ENCODE results near the gene GMDS. TPM values are rescaled to one million over a fixed set of nuclear protein-coding genes. Genes with fewer than 3 reads are reported as not detected.

The GMDS gene
- total RNA-seq, 1 donor = 23.2 TPM

DNA sequence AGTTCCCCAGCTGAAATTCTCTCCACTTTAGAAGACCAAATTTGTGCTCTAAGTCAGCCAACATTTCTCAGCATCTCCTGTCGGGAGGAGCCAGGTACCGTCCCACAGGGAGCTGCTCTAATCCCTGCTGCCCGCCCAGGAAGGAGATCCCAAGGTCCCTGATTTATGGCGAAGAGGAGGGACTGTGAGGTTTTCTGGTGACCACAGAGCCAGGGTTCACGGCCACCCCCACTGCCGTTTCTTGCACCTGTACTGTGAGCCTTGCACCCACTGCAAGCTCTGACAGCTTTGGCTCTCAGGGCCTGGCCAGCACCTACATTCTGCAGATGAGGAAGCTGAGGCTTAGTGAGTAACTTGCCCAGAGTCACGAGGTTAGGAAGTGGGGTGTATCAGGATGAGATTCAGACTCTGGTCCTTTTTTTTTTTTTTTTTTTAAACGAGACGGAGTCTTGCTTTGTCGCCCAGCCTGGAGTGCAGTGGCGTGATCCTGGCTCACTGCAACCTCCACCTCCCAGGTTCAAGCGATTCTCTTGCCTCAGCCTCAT, 600.8 kb downstream of the GMDS start:
- Histone ChIP-seq H3K27ac (ENCODE audit: low read depth, low read length) (no peak overlapping the region), H4K20me1 (ENCODE audit: insufficient read depth, low read length) (peaks cover 4% of the 10 kb centered on the region), H2AFZ (ENCODE audit: low read length) (no peak overlapping the region), H3K27me3 (ENCODE audit: insufficient read depth, low read length) (no peaks in the 10 kb centered on the region), H3K4me3 (ENCODE audit: insufficient read depth, low read length) (no peak overlapping the region), H3K36me3 (ENCODE audit: insufficient read depth, low read length) (no peaks in the 10 kb centered on the region), H3K4me2 (ENCODE audit: insufficient read depth, low read length) (no peak overlapping the region), H3K79me2 (ENCODE audit: insufficient read depth, low read length) (no peaks in the 10 kb centered on the region), H3K4me1 (ENCODE audit: insufficient read depth, low read length) (peaks cover 7% of the 10 kb centered on the region), H3K9me3 (ENCODE audit: low read depth, low read length) (no peaks in the 10 kb centered on the region)
- TF ChIP-seq CTCF (IDR thresholded peaks at IDR 0.05; ENCODE audit: extremely low read depth, low read depth, low read length) = no peak
- no peak for DNase-seq (ENCODE audit: insufficient read length, low spot score, missing footprints)

GRCh38 chr6:1643830-1644445, 601.5 kb downstream of the GMDS start:
- Histone ChIP-seq H2AFZ (ENCODE audit: low read length) (no peak overlapping the region), H3K9me3 (ENCODE audit: low read depth, low read length) (no peaks in the 10 kb centered on the region), H3K36me3 (ENCODE audit: insufficient read depth, low read length) (no peaks in the 10 kb centered on the region), H4K20me1 (ENCODE audit: insufficient read depth, low read length) (peaks cover 4% of the 10 kb centered on the region), H3K79me2 (ENCODE audit: insufficient read depth, low read length) (no peaks in the 10 kb centered on the region), H3K4me1 (ENCODE audit: insufficient read depth, low read length) (peaks cover 7% of the 10 kb centered on the region), H3K4me2 (ENCODE audit: insufficient read depth, low read length) (no peak overlapping the region), H3K4me3 (ENCODE audit: insufficient read depth, low read length) (no peak overlapping the region), H3K27me3 (ENCODE audit: insufficient read depth, low read length) (no peaks in the 10 kb centered on the region), H3K27ac (ENCODE audit: low read depth, low read length) (no peak overlapping the region)
- no peak for TF ChIP-seq CTCF (IDR thresholded peaks at IDR 0.05; ENCODE audit: extremely low read depth, low read depth, low read length)
- DNase-seq (ENCODE audit: insufficient read length, low spot score, missing footprints) = peak; percentile 31

DNA sequence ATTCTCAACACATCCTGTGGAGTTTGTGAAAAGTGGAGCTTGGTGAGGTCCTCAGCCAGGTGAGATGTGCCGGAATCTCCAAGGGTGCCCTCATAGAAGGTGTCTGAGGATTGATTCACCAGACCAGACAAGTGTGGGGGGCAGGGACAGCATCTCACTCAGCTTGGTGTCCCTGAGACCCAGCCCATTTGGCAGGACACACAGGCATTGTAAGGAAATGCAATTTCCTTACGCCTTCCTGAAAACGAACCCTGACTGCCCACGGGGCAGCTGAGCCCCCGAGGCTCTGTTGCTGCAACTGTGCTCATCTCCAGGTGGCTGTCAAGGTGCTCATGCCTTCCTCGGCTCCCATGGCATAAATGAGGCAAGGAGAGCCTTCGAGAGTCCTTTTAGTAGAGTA, 602.3 kb downstream of the GMDS start:
- H2AFZ ChIP-seq (ENCODE audit: low read length) = no peak overlapping the region
- no peak overlapping the region for H3K4me3 ChIP-seq (ENCODE audit: insufficient read depth, low read length)
- no peak overlapping the region for H3K27ac ChIP-seq (ENCODE audit: low read depth, low read length)
- no peaks in the 10 kb centered on the region for H3K9me3 ChIP-seq (ENCODE audit: low read depth, low read length)
- no peak for DNase-seq (ENCODE audit: insufficient read length, low spot score, missing footprints)
- no peak overlapping the region for H3K4me2 ChIP-seq (ENCODE audit: insufficient read depth, low read length)
- peaks cover 7% of the 10 kb centered on the region for H3K4me1 ChIP-seq (ENCODE audit: insufficient read depth, low read length)
- peaks cover 4% of the 10 kb centered on the region for H4K20me1 ChIP-seq (ENCODE audit: insufficient read depth, low read length)
- H3K27me3 ChIP-seq (ENCODE audit: insufficient read depth, low read length) = no peaks in the 10 kb centered on the region
- no peaks in the 10 kb centered on the region for H3K79me2 ChIP-seq (ENCODE audit: insufficient read depth, low read length)
- TF ChIP-seq CTCF (IDR thresholded peaks at IDR 0.05; ENCODE audit: extremely low read depth, low read depth, low read length) = no peak
- H3K36me3 ChIP-seq (ENCODE audit: insufficient read depth, low read length) = no peaks in the 10 kb centered on the region

- Histone ChIP-seq H3K27me3 (ENCODE audit: insufficient read depth, low read length) (no peaks in the 10 kb centered on the region), H3K36me3 (ENCODE audit: insufficient read depth, low read length) (no peaks in the 10 kb centered on the region), H3K4me3 (ENCODE audit: insufficient read depth, low read length) (no peak overlapping the region), H2AFZ (ENCODE audit: low read length) (no peak overlapping the region), H3K27ac (ENCODE audit: low read depth, low read length) (no peak overlapping the region), H3K9me3 (ENCODE audit: low read depth, low read length) (no peaks in the 10 kb centered on the region), H4K20me1 (ENCODE audit: insufficient read depth, low read length) (peaks cover 4% of the 10 kb centered on the region), H3K4me2 (ENCODE audit: insufficient read depth, low read length) (no peak overlapping the region), H3K79me2 (ENCODE audit: insufficient read depth, low read length) (no peaks in the 10 kb centered on the region), H3K4me1 (ENCODE audit: insufficient read depth, low read length) (peaks cover 6% of the 10 kb centered on the region)
- peak; percentile 36 for DNase-seq (ENCODE audit: insufficient read length, low spot score, missing footprints)
- TF ChIP-seq CTCF (IDR thresholded peaks at IDR 0.05; ENCODE audit: extremely low read depth, low read depth, low read length) = no peak
Observed at GRCh38 chr6:1641343-1641885, 604.0 kb downstream of the GMDS start.
